Osteocyte (in vitro differentiated cells): ENCODE results near the gene MGA. TPM values are rescaled to one million over a fixed set of nuclear protein-coding genes. Genes with fewer than 3 reads are reported as not detected.

Experiments used
- DNase-seq: peaks from one replicate; pipeline ENCODE4 v3.0.0; 2021; ENCODE audit warnings: mixed read lengths; ENCODE audit not compliant: unreplicated experiment; ENCODE audit errors: extremely low spot score
- H3K27ac Mint-ChIP-seq: one replicate; pipeline ENCODE4 v1.8.0; 2021; ENCODE audit warnings: mild to moderate bottlenecking, mixed read lengths; ENCODE audit not compliant: unreplicated experiment
- H3K27me3 Mint-ChIP-seq: one replicate; pipeline ENCODE4 v1.8.0; 2021; ENCODE audit warnings: mixed read lengths; ENCODE audit not compliant: unreplicated experiment
- H3K36me3 Mint-ChIP-seq: one replicate; pipeline ENCODE4 v1.8.0; 2021; ENCODE audit warnings: mixed read lengths; ENCODE audit not compliant: unreplicated experiment
- H3K4me1 Mint-ChIP-seq: one replicate; pipeline ENCODE4 v1.8.0; 2021; ENCODE audit warnings: mixed read lengths; ENCODE audit not compliant: unreplicated experiment
- H3K4me3 Mint-ChIP-seq: one replicate; pipeline ENCODE4 v1.8.0; 2021; ENCODE audit warnings: mild to moderate bottlenecking, moderate library complexity, mixed read lengths; ENCODE audit not compliant: unreplicated experiment
- H3K9me3 Mint-ChIP-seq: one replicate; pipeline ENCODE4 v1.8.0; 2021; ENCODE audit warnings: mixed read lengths; ENCODE audit not compliant: unreplicated experiment
- total RNA-seq: library from RNA; stranded (reverse); gene quantifications from 2 replicates; pipeline ENCODE4 v1.2.1, GENCODE V29; 2021
- TF ChIP-seq, protein P1 (sequence below): fragments of 200-600 bp; sonication (generic); IDR thresholded peaks from 2 replicates; pipeline ENCODE4 v1.5.0; 2021; ENCODE audit warnings: antibody characterized with exemption, mild to moderate bottlenecking, moderate library complexity

MGA gene
- total RNA-seq, 1 donor from 2014 or later, result 47.2 TPM

DNA sequence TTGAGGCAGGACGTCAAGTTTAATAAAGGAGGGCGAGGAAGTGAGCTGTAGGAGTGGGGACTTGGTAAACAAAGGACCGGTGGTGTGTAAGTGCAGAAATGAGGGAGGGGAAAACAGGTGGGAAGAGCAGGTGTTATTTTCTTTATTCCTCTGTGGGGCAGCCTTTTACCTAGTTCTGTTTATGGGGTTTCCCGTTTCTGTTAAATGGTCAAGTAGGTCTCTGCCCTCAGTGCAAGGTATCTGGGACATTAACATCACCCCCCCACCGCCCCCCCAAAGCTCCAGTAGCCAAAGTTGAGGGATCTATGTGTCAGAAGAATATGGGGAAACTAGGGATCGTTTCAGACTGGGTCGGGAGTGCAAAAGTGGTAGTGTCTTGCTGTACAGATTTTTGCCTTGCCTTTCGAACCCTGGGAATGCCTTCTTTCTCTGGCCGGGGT, 893 bp downstream of the MGA start:
- H3K9me3 Mint-ChIP-seq, result no peaks in the 10 kb centered on the region
- TF ChIP-seq, protein P1, sequence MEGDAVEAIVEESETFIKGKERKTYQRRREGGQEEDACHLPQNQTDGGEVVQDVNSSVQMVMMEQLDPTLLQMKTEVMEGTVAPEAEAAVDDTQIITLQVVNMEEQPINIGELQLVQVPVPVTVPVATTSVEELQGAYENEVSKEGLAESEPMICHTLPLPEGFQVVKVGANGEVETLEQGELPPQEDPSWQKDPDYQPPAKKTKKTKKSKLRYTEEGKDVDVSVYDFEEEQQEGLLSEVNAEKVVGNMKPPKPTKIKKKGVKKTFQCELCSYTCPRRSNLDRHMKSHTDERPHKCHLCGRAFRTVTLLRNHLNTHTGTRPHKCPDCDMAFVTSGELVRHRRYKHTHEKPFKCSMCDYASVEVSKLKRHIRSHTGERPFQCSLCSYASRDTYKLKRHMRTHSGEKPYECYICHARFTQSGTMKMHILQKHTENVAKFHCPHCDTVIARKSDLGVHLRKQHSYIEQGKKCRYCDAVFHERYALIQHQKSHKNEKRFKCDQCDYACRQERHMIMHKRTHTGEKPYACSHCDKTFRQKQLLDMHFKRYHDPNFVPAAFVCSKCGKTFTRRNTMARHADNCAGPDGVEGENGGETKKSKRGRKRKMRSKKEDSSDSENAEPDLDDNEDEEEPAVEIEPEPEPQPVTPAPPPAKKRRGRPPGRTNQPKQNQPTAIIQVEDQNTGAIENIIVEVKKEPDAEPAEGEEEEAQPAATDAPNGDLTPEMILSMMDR, result no peak
- DNase-seq, result no peak
- H3K4me3 Mint-ChIP-seq, result peak overlapping the region; percentile 87
- H3K27ac Mint-ChIP-seq, result peak overlapping the region; percentile 95
- peaks cover 37% of the 10 kb centered on the region for H3K4me1 Mint-ChIP-seq
- no peaks in the 10 kb centered on the region for H3K27me3 Mint-ChIP-seq
- no peaks in the 10 kb centered on the region for H3K36me3 Mint-ChIP-seq

DNA sequence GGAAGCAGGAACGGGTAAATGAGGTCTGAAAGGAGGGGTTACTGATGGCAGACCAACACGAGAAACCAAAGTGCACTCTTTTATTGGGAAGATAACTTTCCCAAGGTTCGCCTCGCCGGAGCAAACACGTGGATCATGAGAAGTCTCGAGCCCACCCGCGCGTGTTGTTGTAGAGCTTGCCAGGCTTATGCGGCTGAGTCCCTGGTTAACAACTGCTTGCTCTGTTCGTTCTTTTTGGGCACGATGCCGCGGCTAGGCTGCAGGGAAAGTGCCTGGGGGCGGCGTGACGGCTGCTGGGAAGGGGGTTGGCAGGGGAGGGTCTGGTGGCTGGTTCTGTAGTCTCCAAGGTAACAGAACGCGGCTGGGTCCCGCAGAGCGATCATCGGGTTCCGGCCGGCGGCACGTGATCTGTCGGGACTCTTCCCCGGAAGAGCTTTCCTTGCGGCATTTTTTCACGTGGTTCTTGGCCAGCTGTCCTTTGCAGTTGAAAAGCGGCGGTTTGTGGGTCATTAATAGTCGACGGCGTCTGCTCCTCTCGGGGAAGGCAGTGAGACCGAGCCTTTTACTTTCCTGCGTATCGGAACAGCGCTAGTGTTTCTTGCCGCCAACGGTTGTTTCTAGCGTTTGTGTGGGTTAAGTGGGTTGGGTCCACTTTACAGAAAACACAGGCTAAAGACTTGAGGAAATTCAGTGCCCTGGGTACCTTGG, 1.5 kb downstream of the MGA start:
- Mint-ChIP-seq H3K27ac (peak overlapping the region; percentile 95), H3K9me3 (no peaks in the 10 kb centered on the region), H3K36me3 (no peaks in the 10 kb centered on the region), H3K4me1 (peaks cover 36% of the 10 kb centered on the region), H3K4me3 (peak overlapping the region; percentile 87), H3K27me3 (no peaks in the 10 kb centered on the region)
- TF ChIP-seq, protein P1, result no peak
- DNase-seq, result peak; percentile 89

GRCh38 chr15:41666353-41666920, 6.2 kb downstream of the MGA start:
- no peak overlapping the region for H3K4me3 Mint-ChIP-seq
- H3K27ac Mint-ChIP-seq, result no peak overlapping the region
- H3K36me3 Mint-ChIP-seq, result peaks cover 15% of the 10 kb centered on the region
- H3K4me1 Mint-ChIP-seq, result peaks cover 22% of the 10 kb centered on the region
- DNase-seq, result no peak
- no peaks in the 10 kb centered on the region for H3K9me3 Mint-ChIP-seq
- H3K27me3 Mint-ChIP-seq, result no peaks in the 10 kb centered on the region
- TF ChIP-seq, protein P1, result no peak

DNA sequence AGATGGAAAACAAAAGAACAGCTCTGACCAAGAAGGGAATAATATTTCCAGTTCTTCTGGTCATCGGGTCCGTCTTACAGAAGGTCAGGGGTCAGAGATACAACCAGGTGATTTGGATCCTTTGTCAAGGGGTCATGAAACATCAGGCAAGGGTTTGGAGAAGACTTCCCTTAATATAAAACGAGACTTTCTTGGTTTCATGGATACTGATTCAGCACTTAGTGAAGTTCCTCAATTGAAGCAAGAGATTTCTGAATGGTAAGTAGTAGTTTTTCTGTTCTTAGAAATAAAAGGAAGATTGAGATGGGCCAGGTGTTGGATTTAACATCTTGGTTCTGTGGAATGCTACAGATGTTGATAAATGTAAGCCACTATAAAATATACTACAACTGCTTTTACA, 9.5 kb downstream of the MGA start:
- no peaks in the 10 kb centered on the region for H3K9me3 Mint-ChIP-seq
- TF ChIP-seq, protein P1, result no peak
- peaks cover 14% of the 10 kb centered on the region for H3K4me1 Mint-ChIP-seq
- H3K27ac Mint-ChIP-seq, result no peak overlapping the region
- H3K27me3 Mint-ChIP-seq, result no peaks in the 10 kb centered on the region
- no peak for DNase-seq
- H3K4me3 Mint-ChIP-seq, result no peak overlapping the region
- peaks cover 17% of the 10 kb centered on the region for H3K36me3 Mint-ChIP-seq
